ENCODE data around the gene NBEAL1. TPM values are rescaled to one million over a fixed set of nuclear protein-coding genes. Genes with fewer than 3 reads are reported as not detected.

NBEAL1 gene
- 24.5 and 32.7 TPM in 2 replicates for total RNA-seq

DNA sequence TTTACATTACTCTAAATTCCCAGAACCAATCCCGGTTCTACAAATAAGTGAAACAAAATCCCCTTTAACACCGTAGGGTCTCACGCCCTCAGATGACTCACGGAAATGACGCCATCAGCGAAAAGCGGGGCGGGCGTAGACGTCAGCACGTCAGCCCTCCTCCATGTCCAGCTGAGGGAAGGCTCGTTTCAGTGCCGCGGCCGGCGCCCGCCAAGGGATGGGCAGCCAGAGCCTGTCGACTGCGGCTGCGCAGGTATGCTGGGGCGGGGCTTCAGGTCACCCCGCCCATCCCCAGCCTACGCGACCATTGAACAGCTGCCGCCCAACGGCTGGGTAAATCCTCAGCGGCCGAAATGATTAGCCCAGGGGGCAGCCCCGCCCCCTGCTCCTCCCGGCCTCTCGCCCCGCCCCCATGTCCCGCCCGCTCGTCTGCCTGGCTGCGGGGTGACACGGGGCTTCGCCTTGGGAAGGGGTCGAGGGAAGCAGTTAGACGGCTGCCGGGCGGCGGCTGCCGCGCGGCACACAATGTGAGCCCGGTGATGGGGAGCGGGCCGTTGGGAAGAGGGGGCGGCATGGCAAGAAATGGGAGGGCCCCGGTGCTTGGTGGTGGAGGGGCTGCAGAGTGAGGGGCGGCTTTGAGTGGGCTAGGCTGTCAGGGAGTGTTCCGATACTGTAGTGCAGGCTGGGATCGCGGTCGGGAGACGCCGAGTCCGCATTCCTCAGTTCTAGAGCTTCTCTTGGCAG lies at the start of gene NBEAL1:
Gene NBEAL1, plus strand, starts transcription at position 420 of the 744 bp plus-strand sequence. CDS start 1,510 bp downstream, outside the sequence.

DNA sequence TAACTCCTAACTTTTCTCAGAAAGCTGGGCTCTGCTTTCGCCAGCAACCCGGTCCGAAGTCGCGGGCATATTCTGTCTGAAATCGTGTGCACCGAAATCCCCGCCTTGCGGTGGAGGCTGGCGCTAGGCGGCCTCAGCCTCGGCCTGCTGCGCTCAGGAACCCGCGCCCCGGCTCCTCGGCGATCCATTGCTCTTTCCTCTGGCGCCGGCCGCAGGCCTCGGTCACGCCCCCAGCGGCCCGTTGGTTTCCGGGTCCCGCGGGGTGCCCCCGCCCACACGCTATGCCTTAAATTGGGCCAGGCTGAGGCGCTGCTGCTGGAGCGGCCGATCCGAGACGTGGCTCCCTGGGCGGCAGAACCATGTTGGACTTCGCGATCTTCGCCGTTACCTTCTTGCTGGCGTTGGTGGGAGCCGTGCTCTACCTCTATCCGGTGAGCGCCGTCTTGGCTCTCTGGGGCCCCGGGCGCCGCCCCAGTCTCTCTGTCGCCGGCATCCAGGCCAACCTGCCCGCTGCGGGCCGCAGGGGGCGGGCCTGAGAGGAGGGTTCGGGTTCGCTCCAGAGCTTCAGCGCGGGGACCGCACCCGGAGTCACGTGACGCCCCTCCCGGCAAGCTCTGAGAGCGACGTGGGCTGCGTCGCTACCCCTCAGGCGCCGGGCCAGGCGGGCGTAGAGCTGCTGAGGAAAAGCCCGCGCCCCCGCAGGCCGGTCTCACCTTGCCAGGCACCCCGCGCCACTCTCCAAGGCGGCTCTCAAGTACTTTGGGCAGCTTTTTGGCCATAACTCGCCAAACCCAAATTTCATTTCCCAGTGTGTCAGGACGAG lies 224.2 kb downstream of the NBEAL1 start, which contains the start of gene CYP20A1:
Gene CYP20A1, plus strand, starts transcription at position 315 of the 823 bp plus-strand sequence. Its CDS starts 45 bp downstream, at position 360.

Small RNA genes within 50 kb of the gene (small RNA-seq; reads per million reads assigned to genes)
- not detected for gene AC010900.2
- gene RF00408, result not detected
- not detected for gene RN7SL670P

Other genes starting within 250 kb of the NBEAL1 start
- 2.0 and 3.1 TPM in 2 replicates for gene ICA1L, start 143.1 kb upstream of the NBEAL1 start, total RNA-seq
- 30.4 and 31.0 TPM in 2 replicates for gene WDR12, start 103.2 kb upstream of the NBEAL1 start, total RNA-seq
- 4.9 and 6.2 TPM in 2 replicates for gene CARF, start 102.6 kb upstream of the NBEAL1 start, total RNA-seq
- gene CYP20A1, start 224.1 kb downstream of the NBEAL1 start, total RNA-seq, result 26.8 and 33.5 TPM in 2 replicates